Prostate gland (tissue), 2 donors: ENCODE measurements around the gene EMP1.

Experiments
- CTCF ChIP-seq, 4 experiments: fragments of 200-600 bp in 2 of 4; fragments of 450-650 bp in 2 of 4; sonication (generic) in 2 of 4; IDR thresholded peaks; 1 replicate in 3 of 4; 2 replicates in 1 of 4; pipeline ENCODE4 v1.5.1; 2016 to 2019; ENCODE audit warnings: antibody characterized with exemption in 4 of 4, mild to moderate bottlenecking in 2 of 4, moderate library complexity in 2 of 4
- POLR2A ChIP-seq: fragments of 450-650 bp; IDR thresholded peaks from one replicate; pipeline ENCODE4 v1.6.1; 2016; ENCODE audit warnings: antibody characterized with exemption, mild to moderate bottlenecking

- TF ChIP-seq CTCF (IDR thresholded peaks at IDR 0.05) (no peak), POLR2A (no peak)
Observed at GRCh38 chr12:13247596-13247995, 51.1 kb downstream of the EMP1 start.
